KOPT-K1 (cell line): ENCODE measurements around the gene ATP4A.

ENCODE experiments used
- H3K27ac ChIP-seq: fragments of 200-600 bp; sonication (generic); 2 replicates; pipeline ENCODE4 v1.5.1; 2016; ENCODE audit warnings: antibody characterized with exemption, mild to moderate bottlenecking, low read depth, low read length; ENCODE audit not compliant: poor library complexity, severe bottlenecking
- H3K36me3 ChIP-seq: fragments of 200-600 bp; sonication (generic); 2 replicates; pipeline ENCODE4 v1.5.1; 2017; ENCODE audit warnings: antibody characterized with exemption, mild to moderate bottlenecking, low read length, moderate library complexity; ENCODE audit not compliant: insufficient read depth
- H3K9me3 ChIP-seq: fragments of 200-600 bp; sonication (generic); 2 replicates; pipeline ENCODE4 v1.5.1; 2017; ENCODE audit warnings: antibody characterized with exemption, low read length, mild to moderate bottlenecking; ENCODE audit not compliant: insufficient read depth, poor library complexity, severe bottlenecking

ATP4A gene

GRCh38 chr19:35585848-35586247 is 22.4 kb upstream of the ATP4A start, which contains the start of gene PMIS2:
PMIS2 (plus strand) TSS chr19:35586173; CDS start chr19:35586260, 87 bp downstream.
- no peak within 1 kb of the TSS for H3K27ac ChIP-seq

DNA sequence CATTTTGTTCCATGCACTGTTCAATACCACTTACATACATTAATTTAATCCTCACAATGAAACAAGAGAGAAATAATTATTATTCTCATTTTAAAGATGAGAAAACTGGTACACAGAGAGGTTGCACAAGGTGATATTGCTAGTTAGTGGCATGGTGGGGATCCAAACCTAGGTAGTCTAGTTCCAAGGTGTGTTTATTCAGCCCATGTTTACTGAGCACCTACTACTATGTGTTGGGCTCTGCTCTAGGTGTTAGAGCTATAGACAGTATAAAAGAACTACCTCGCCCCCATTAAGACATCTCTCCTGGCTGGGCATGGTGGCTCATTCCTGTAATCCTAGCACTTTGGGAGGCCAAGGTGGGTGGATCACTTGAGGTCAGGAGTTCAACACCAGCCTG is 19.3 kb upstream of the ATP4A start:
- Histone ChIP-seq H3K27ac (no peak overlapping the region), H3K9me3 (peaks cover 1% of the 10 kb centered on the region), H3K36me3 (no peaks in the 10 kb centered on the region)

More at GRCh38 chr19:35585848-35586247, 22.4 kb upstream of the ATP4A start, which contains the start of gene PMIS2:
- H3K9me3 ChIP-seq = no peaks in the 10 kb centered on the region
- no peaks in the 10 kb centered on the region for H3K36me3 ChIP-seq

DNA sequence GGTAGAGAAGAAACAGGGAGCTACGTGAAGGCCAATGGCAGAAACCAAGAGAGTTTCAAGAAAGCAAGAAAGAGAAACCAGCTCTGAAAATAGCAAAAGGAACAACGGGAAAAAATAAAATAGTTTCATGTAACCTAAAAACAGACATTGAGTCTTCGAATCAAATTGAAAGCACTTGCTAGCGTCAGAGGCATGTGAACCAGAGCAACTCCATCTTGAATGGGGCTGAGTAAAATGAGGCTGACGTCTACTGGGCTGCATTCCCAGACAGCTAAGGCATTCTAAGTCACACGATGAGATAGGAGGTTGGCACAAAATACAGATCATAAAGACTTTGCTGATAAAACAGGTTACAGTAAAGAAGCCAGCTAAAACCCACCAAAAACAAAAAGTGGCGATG is 15.2 kb upstream of the ATP4A start:
- Histone ChIP-seq H3K9me3 (peaks cover 28% of the 10 kb centered on the region), H3K36me3 (no peaks in the 10 kb centered on the region), H3K27ac (no peak overlapping the region)

DNA sequence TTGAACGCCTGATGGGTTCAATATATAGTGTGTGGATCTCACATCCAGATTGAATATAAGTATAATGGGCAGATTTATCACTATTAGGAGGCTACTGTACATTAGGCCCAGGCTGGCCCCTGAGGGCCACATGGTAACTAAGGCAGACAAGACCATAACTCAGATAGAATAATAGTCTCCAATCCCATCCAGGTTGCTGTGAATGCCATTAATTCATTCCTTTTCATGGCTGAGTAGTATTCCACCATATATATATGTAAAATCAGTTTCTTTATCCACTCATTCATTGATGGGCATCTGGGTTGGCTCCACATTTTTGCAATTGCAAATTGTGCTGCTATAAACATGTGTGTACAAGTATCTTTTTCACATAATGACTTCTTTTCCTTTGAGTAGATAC is 14.5 kb upstream of the ATP4A start:
- Histone ChIP-seq H3K27ac (no peak overlapping the region), H3K9me3 (peaks cover 28% of the 10 kb centered on the region), H3K36me3 (no peaks in the 10 kb centered on the region)

DNA sequence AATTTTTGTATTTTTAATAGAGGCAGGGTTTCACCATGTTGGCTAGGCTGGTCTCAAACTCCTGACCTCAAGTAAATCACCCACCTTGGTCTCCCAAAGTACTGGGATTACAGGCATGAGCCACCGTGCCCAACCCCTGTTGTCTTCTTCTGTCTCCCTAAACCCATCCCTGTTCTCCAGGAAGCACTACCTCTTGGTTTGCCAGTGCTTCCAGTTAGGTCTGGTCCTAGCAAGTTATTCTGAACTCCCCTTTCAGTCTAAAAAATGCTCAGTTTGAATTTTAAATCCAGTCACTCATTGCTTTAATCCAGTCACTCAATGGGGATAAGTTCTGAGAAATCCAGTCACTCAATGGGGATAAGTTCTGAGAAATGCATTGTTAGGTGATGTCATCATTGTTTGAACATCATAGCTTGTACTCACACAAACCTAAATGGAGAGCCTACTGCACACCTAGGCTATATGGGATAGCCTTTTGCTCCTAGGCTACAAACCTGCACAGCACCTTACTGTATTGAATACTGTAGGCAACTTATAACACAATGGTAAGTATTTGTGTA is 8.0 kb upstream of the ATP4A start:
- Histone ChIP-seq H3K9me3 (peaks cover 14% of the 10 kb centered on the region), H3K36me3 (no peaks in the 10 kb centered on the region), H3K27ac (no peak overlapping the region)

DNA sequence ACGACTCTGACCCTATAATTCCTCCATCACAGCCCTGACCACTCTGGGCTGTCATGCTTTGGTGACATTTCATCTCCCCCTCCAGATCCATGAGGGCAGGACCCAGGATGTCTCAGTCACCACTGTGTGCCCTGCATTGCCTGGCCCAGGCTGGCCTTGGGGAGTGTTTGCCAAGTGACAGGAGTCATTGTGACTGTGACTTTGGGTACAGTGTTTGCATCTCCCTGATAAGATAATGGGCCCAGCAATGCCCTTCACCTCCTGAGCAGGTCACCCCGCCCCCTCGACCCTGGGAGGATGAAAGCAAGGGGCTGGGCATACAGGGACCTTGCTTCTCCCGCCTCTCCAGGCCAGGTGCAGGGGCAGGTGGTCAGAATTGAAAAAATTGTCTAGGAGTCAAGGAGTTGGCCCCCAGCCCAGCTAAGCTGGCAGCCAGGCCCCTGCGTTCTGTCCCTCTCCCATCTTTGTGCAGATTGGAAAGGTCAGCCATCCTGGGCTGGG is 5.9 kb upstream of the ATP4A start:
- H3K27ac ChIP-seq = no peak overlapping the region
- no peaks in the 10 kb centered on the region for H3K9me3 ChIP-seq

GRCh38 chr19:35566738-35567137 is 3.3 kb upstream of the ATP4A start:
- H3K9me3 ChIP-seq = no peaks in the 10 kb centered on the region
- H3K27ac ChIP-seq = no peak overlapping the region
- no peaks in the 10 kb centered on the region for H3K36me3 ChIP-seq

More for the DNA sequence above, 5.9 kb upstream of the ATP4A start:
- no peaks in the 10 kb centered on the region for H3K36me3 ChIP-seq

DNA sequence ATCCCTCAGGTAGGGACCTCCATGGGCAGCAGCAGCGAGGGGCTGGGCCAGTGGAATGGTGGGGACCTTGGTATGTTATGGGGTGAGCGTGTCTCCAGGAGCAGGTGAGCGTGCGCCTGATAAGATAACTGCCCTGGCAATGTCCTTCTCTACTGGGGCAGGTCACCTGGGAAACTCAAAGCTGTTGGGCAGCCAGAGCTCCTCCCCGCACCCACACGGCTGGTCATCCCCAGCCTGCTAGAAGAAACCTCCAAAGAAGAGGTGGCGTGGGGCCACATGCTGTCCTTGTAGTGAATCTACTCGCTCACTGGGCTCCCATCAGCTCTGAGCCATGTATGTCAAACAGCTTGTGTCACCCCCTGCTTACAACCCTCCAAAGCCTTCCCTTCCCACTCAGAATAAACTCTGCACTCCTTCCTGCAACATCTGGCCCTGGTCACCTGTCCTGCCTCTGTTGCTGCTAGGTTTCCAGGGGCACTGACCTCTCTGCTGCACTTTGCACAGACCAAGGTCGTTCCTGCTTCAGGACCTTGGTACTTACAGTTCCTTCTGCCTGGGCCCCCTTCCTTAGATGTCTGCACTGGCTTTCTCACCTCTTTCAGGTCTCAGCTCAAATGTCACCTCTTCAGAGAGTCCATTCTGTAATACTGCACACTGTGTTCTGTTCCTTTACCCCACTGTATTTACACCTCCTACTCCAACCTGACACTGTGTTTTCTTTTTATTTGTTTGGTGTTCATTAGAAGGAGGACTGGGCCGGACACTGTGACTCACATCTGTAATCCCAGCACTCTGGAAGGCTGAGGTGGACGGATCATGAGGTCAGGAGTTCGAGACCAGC is 1.8 kb upstream of the ATP4A start:
- Histone ChIP-seq H3K36me3 (no peaks in the 10 kb centered on the region), H3K9me3 (no peaks in the 10 kb centered on the region), H3K27ac (no peak overlapping the region)

GRCh38 chr19:35562776-35563175 is 682 bp downstream of the ATP4A start:
- no peaks in the 10 kb centered on the region for H3K9me3 ChIP-seq
- no peak overlapping the region for H3K27ac ChIP-seq
- H3K36me3 ChIP-seq = no peaks in the 10 kb centered on the region

GRCh38 chr19:35562336-35562735 is 1.1 kb downstream of the ATP4A start:
- no peaks in the 10 kb centered on the region for H3K9me3 ChIP-seq
- H3K36me3 ChIP-seq = no peaks in the 10 kb centered on the region
- no peak overlapping the region for H3K27ac ChIP-seq

DNA sequence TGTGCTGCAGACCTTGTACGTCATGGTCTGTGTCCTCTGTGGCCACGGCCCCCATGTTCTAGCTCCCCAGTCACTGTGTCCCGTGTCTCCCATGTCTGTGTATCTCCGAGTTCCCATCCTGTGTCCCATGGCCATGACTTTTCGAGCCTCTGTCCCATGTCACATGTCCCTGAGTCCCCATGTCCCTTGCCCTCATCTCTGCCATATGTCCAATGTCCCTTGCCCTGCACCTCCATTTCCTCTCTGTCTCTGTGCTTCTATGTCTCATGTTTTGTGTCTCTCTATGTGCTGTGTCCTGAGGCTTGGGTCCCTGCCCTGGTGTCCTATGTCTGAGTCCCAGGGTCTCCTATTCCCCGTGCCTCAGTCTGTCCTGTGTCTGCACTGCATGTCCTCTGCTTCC is 2.0 kb downstream of the ATP4A start:
- Histone ChIP-seq H3K36me3 (no peaks in the 10 kb centered on the region), H3K27ac (no peak overlapping the region), H3K9me3 (no peaks in the 10 kb centered on the region)

DNA sequence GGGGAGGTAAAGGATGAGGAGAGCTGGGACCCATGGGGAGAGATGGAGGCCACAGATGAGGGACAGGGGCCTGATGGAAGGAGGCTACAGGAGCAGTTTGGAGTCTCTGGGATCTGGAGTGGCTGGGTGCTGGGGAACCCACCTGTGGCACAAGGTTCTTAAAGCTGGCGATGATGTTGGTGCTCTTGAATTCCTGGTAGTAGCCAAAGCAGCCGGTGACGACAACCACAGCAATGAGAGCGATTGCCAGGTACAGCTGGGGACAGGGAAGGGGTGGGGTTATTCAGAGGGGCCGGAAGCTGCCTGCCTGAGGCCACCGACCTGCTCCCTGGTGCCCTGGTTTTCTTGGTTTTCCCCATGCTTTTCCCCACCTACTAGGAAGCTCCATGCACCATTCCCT is 2.8 kb downstream of the ATP4A start:
- Histone ChIP-seq H3K36me3 (no peaks in the 10 kb centered on the region), H3K9me3 (no peaks in the 10 kb centered on the region), H3K27ac (no peak overlapping the region)

DNA sequence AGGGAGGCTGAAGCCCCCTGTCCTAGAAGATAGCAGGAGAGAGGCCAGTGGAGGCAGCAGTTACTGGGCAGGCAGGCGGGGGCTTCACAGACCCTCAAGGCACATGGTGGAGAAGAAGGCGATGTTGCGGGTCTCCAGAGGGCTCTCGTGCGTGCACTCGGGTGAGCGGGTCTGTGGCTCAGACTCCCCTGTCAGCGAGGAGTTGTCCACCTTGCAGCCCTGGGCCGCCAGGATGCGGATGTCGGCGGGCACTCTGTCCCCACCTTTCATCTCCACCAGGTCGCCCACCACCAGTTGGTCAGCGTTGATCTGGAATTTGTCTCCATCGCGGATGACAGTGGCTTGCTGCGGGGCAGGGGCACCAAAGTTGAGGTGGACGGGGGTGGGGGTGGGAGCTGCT is 3.2 kb downstream of the ATP4A start:
- Histone ChIP-seq H3K36me3 (no peaks in the 10 kb centered on the region), H3K9me3 (no peaks in the 10 kb centered on the region), H3K27ac (no peak overlapping the region)

- Histone ChIP-seq H3K9me3 (no peaks in the 10 kb centered on the region), H3K36me3 (no peaks in the 10 kb centered on the region), H3K27ac (no peak overlapping the region)
Measured at GRCh38 chr19:35559781-35560180, 3.7 kb downstream of the ATP4A start.

- H3K9me3 ChIP-seq = no peaks in the 10 kb centered on the region
- H3K36me3 ChIP-seq = no peaks in the 10 kb centered on the region
- no peak overlapping the region for H3K27ac ChIP-seq
Measured at GRCh38 chr19:35559281-35559659, 4.2 kb downstream of the ATP4A start.
